ENCODE results near the gene CCL21. TPM values are rescaled to one million over a fixed set of nuclear protein-coding genes. Genes with fewer than 3 reads are reported as not detected.

CCL21 gene
- total RNA-seq, 4 donors from 2014 or later: 53.6 to 271 (median 119) TPM

DNA sequence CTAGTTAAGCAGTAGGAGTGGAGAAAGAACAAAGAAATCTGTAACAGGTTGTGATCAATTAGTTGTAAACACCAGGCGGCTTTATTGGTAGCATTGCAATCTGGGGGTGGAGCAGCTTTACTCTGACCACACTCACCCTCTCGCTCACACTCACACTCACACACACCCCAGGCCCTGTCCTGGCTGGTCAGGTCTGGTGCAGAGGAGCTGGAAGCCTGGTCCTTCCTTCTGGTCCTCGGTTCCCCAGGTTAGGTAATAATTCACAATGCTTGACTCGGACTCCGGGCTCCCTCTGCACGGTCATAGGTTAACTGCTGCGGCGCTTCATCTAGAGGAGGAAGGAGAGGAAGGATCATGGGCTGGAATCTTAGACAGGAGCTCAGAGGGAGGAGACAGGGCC lies 20.4 kb downstream of the CCL21 start:
- no peak for DNase-seq (ENCODE audit: extremely low spot score)
- H3K4me3 ChIP-seq: no peak overlapping the region
- H3K27me3 ChIP-seq: no peaks in the 10 kb centered on the region
- no peak overlapping the region for H3K27ac ChIP-seq (replicated peaks in 1 of 4)
- H3K9me3 ChIP-seq: no peaks in the 10 kb centered on the region
- intact Hi-C loops (cut with DNase I): no loop called here
- TF ChIP-seq EP300 (IDR thresholded peaks at IDR 0.05) (no peak), POLR2A (IDR thresholded peaks at IDR 0.05; ENCODE audit: low read depth) (no peak), POLR2AphosphoS5 (IDR thresholded peaks at IDR 0.05) (no peak)
- TF ChIP-seq, protein P1, sequence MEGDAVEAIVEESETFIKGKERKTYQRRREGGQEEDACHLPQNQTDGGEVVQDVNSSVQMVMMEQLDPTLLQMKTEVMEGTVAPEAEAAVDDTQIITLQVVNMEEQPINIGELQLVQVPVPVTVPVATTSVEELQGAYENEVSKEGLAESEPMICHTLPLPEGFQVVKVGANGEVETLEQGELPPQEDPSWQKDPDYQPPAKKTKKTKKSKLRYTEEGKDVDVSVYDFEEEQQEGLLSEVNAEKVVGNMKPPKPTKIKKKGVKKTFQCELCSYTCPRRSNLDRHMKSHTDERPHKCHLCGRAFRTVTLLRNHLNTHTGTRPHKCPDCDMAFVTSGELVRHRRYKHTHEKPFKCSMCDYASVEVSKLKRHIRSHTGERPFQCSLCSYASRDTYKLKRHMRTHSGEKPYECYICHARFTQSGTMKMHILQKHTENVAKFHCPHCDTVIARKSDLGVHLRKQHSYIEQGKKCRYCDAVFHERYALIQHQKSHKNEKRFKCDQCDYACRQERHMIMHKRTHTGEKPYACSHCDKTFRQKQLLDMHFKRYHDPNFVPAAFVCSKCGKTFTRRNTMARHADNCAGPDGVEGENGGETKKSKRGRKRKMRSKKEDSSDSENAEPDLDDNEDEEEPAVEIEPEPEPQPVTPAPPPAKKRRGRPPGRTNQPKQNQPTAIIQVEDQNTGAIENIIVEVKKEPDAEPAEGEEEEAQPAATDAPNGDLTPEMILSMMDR (IDR thresholded peaks at IDR 0.05): no peak
- 92% methylated on average over 8 of the region's 8 CpGs for WGBS
- H3K36me3 ChIP-seq: no peaks in the 10 kb centered on the region
- H3K4me1 ChIP-seq: peaks cover 0 to 13% (median 0%) of the 10 kb centered on the region in 4 donors

DNA sequence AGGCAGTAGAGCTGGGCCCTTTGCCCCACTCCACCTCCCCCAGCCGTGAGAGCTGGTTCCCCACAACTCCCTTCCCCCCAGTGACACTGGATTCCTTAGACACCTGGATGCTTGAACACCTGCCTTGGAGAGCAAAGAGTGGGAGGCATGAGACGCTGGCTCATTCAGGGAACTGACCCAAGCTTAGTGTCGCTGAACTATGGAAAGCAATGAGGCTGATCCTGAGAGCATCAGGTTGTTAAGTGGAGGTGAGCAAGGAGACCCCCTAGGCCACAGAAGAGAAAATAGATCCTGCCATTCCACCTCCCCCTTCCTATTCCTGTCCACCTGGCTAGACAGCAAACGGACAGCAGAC lies 20.8 kb downstream of the CCL21 start:
- no peak overlapping the region for H3K27ac ChIP-seq (replicated peaks in 1 of 4)
- TF ChIP-seq, protein P1 (IDR thresholded peaks at IDR 0.05): no peak
- TF ChIP-seq POLR2A (IDR thresholded peaks at IDR 0.05; ENCODE audit: low read depth): no peak
- no peak for TF ChIP-seq EP300 (IDR thresholded peaks at IDR 0.05)
- no peak for TF ChIP-seq POLR2AphosphoS5 (IDR thresholded peaks at IDR 0.05)
- H3K4me3 ChIP-seq: no peak overlapping the region
- no peaks in the 10 kb centered on the region for H3K36me3 ChIP-seq
- WGBS: 86% methylated on average over 4 of the region's 4 CpGs
- intact Hi-C loops (cut with DNase I): no loop called here
- no peaks in the 10 kb centered on the region for H3K9me3 ChIP-seq
- H3K4me1 ChIP-seq: peaks cover 0 to 13% (median 0%) of the 10 kb centered on the region in 4 donors
- no peak for DNase-seq (ENCODE audit: extremely low spot score)
- no peaks in the 10 kb centered on the region for H3K27me3 ChIP-seq

DNA sequence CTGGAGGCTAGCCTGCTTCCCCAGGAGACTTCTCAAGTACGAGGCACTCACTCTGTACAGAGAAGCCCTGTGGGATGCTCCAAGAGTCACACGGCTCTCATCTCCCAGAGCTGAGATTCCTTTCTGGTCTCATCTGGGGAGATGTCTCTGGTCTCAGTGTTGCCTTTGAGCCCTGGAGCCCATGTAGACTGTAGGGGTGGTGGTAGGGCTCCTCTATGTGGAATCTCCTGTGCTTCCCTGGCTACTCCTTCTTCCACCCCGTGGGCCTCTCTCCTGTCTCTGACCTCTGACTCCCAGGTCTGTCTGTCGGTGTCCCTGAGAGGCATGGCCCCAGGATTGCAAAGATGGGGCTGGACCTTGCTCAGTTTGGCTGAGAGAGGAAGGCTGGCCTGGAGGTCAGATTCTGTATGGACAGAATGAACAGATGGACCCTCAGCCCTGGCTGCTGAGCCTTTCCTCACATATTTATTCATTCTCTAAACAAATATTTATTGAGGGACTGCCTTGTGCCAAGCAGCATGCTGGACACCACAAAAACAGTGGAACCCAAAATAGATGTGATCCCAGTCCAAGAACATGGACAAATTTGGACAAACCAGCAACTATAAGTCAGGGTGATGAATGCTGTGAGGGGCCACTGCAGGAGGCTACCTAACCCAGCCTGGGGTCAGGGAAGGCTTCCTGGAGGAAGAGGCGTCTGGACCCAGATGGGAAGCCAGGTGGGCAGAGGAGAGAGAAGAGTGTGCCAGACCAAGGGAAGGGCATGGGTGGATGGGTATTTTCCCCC lies 21.4 kb downstream of the CCL21 start:
- DNase-seq (ENCODE audit: extremely low spot score): no peak
- WGBS: 86% methylated on average over 2 of the region's 5 CpGs
- peaks cover 0 to 1% (median 0%) of the 10 kb centered on the region in 4 donors for H3K36me3 ChIP-seq

DNA sequence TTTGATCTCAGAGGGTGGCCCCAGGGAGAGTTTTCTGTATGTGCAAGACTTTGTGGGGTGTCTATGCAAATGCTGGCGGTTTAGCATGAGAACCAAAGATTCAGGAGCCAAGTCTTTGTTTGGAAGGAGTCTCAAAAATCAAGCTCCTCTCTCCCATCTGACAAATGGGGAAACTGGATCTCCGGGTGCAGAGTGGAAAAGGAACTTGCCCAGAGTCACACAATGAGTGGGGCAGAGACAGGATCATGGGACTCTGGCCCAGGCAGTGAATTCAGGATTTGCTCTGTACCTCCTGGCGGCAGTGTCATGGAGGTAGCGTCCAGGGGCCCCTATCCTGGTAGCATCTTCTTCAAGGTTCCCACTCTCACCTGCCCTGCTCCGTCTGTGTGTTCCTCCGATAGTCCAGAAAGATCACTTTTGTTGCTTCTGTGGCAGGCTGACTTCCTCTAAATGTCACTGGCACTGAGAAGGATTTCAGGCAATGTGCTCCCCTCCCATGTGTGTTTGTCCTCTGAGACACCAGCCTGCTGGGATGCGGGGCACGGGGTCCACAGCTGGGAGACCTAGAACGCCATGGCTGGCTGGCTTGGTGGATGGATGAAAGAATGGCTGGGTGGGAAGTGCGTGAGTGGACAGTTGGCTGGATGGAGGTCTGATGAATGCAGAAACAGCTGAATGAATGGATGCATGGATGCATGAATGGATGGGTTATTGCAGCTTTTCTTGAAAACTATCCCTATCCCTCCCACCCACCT lies 22.5 kb downstream of the CCL21 start:
- intact Hi-C loops (cut with DNase I): no loop called here
- no peaks in the 10 kb centered on the region for H3K9me3 ChIP-seq
- peaks cover 0 to 7% (median 1%) of the 10 kb centered on the region in 4 donors for H3K36me3 ChIP-seq
- peaks cover 0 to 13% (median 0%) of the 10 kb centered on the region in 4 donors for H3K4me1 ChIP-seq
- H3K27me3 ChIP-seq: no peaks in the 10 kb centered on the region
- TF ChIP-seq POLR2A (IDR thresholded peaks at IDR 0.05; ENCODE audit: low read depth) (no peak), POLR2AphosphoS5 (IDR thresholded peaks at IDR 0.05) (no peak)
- TF ChIP-seq, protein P1 (IDR thresholded peaks at IDR 0.05): no peak
- no peak overlapping the region for H3K4me3 ChIP-seq
- no peak overlapping the region for H3K27ac ChIP-seq (replicated peaks in 1 of 4)
- DNase-seq (ENCODE audit: extremely low spot score): no peak
- 86% methylated on average over 10 of the region's 10 CpGs for whole genome bisulfite sequencing

More for the DNA sequence above, 21.4 kb downstream of the CCL21 start:
- intact Hi-C loops (cut with DNase I): no loop called here
- H3K27me3 ChIP-seq: no peaks in the 10 kb centered on the region
- no peak overlapping the region for H3K4me3 ChIP-seq
- no peaks in the 10 kb centered on the region for H3K9me3 ChIP-seq
- H3K4me1 ChIP-seq: peaks cover 0 to 13% (median 0%) of the 10 kb centered on the region in 4 donors
- no peak overlapping the region for H3K27ac ChIP-seq (replicated peaks in 1 of 4)
- no peak for TF ChIP-seq EP300 (IDR thresholded peaks at IDR 0.05)
- no peak for TF ChIP-seq POLR2A (IDR thresholded peaks at IDR 0.05; ENCODE audit: low read depth)
- TF ChIP-seq POLR2AphosphoS5 (IDR thresholded peaks at IDR 0.05): no peak
- TF ChIP-seq, protein P1 (IDR thresholded peaks at IDR 0.05): no peak
